Articular chondrocyte of knee joint (primary cell): ENCODE data around the gene COCH. TPM values are rescaled to one million over a fixed set of nuclear protein-coding genes. Genes with fewer than 3 reads are reported as not detected.

ENCODE experiments used
- total RNA-seq: library from RNA; depleted of rRNA; stranded (reverse); fragments of >200 nt; gene quantifications from 2 replicates; pipeline ENCODE4 v1.2.3, GENCODE V29; 2012

The COCH gene
- 0.11 and 0.13 TPM in 2 replicates for total RNA-seq

DNA sequence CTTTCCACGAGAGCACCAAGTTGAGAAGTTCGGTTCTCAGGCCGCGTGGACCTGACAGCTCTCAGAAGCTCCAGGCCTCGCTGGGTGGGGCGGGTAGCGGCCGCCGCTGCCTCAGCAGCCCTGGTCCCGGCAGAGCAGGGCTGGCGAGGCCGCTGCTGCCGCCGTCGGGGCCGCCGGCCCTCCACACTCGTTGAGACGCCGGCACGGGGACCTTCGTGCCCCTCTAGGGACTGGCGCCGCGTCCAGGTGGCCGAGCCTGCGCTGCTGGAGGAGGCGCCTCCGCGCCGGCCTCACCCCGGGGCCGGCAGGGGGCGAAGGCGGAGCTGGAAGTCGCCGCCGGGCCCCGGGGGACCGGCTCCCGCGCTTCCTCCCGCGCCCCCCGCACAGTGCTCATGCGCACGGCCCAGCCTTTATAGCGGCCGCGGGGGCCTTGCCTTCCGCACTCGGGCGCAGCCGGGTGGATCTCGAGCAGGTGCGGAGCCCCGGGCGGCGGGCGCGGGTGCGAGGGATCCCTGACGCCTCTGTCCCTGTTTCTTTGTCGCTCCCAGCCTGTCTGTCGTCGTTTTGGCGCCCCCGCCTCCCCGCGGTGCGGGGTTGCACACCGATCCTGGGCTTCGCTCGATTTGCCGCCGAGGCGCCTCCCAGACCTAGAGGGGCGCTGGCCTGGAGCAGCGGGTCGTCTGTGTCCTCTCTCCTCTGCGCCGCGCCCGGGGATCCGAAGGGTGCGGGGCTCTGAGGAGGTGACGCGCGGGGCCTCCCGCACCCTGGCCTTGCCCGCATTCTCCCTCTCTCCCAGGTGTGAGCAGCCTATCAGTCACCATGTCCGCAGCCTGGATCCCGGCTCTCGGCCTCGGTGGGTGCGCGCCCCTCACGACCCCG, at the start of gene COCH:
Gene COCH (plus strand): TSS at position 440 of the 879 bp plus-strand sequence. CDS start 380 bp downstream, at position 820.

Other genes starting within 250 kb of the COCH start
- gene AP4S1, start 151.1 kb downstream of the COCH start, total RNA-seq, result 6.1 and 8.3 TPM in 2 replicates
- gene STRN3, start 151.8 kb downstream of the COCH start, total RNA-seq, result 51.1 and 58.2 TPM in 2 replicates